K562 (cell line): ENCODE data around the gene UBAC2. TPM values are rescaled to one million over a fixed set of nuclear protein-coding genes. Genes with fewer than 3 reads are reported as not detected.
A peak's percentile ranks its signal among the peaks of the same experiment; 100 is the strongest.

Source experiments
- ATAC-seq: fragments of 200-7000 bp; cut with Tn5 transposase; 3 replicates; pipeline ENCODE4 v1.9.1; 2020; ENCODE audit warnings: moderate library complexity
- BruUV-seq: library from RNA; stranded (reverse); fragments of 400-500 nt; replicated peaks from 2 replicates; lab custom pipeline; 2021; lab: Mats Ljungman, UMichigan
- CTCF ChIA-PET: fragments of 300-600 bp; formaldehyde crosslinking; extraction: SDS; loops from one replicate; lab custom pipeline; 2021; ENCODE audit warnings: low intra/inter-chr PET ratio; lab: Yijun Ruan, JAX
- POLR2A ChIA-PET: fragments of 300-600, 350-650 bp; sonication (Branson Sonifier 250); formaldehyde crosslinking; extraction: SDS; loops from one replicate; lab custom pipeline; 2021; ENCODE audit warnings: antibody characterized with exemption, inconsistent platforms; lab: Yijun Ruan, JAX
- DNase-seq, 4 experiments: peaks; one replicate each; pipeline versions ENCODE4 v3.0.0 to v3.0.0-alpha.2; 2011 to 2018; ENCODE audit warnings: low spot score in 3 of 4, mixed read lengths in 3 of 4; ENCODE audit errors: extremely low read depth in 1 of 4
- FAIRE-seq: peaks from 2 replicates; lab custom pipeline; 2011; peaks lifted over from hg19 to GRCh38; lab: Jason Lieb, UNC
- H2AFZ ChIP-seq: 2 replicates; pipeline ENCODE4 v1.6.0; 2011; ENCODE audit warnings: low read depth, low read length, control low read depth, inconsistent platforms
- H3K27ac ChIP-seq: fragments of 200-600 bp; 3 replicates; pipeline ENCODE4 v1.8.0; 2011; ENCODE audit warnings: low read depth, mild to moderate bottlenecking, control low read depth, inconsistent platforms, low read length, moderate library complexity, mixed read lengths; ENCODE audit errors: extremely low read depth
- H3K27me3 ChIP-seq, 2 experiments: fragments of 300-600 bp in 1 of 2; 2 replicates in 1 of 2; 3 replicates in 1 of 2; pipeline versions ENCODE4 v1.6.0 to v1.8.0; 2011; ENCODE audit warnings: inconsistent platforms in 2 of 2, low read length in 2 of 2, mild to moderate bottlenecking in 1 of 2, mixed read lengths in 1 of 2, moderate library complexity in 1 of 2; ENCODE audit not compliant: control insufficient read depth in 2 of 2, insufficient read depth in 2 of 2
- H3K36me3 ChIP-seq: fragments of 300-600 bp; 3 replicates; pipeline ENCODE4 v1.8.0; 2011; ENCODE audit warnings: mild to moderate bottlenecking, low read length, inconsistent platforms; ENCODE audit not compliant: control insufficient read depth, insufficient read depth
- H3K4me1 ChIP-seq, 2 experiments: fragments of 200-600 bp in 1 of 2; replicated peaks in 1 of 2; 2 replicates in 1 of 2; 3 replicates in 1 of 2; pipeline versions ENCODE4 v1.5.1 to v1.8.0; 2011; ENCODE audit warnings: inconsistent platforms in 2 of 2, low read length in 2 of 2, mild to moderate bottlenecking in 1 of 2, mixed read lengths in 1 of 2, moderate library complexity in 1 of 2; ENCODE audit not compliant: control insufficient read depth in 2 of 2, insufficient read depth in 2 of 2
- H3K4me2 ChIP-seq: 2 replicates; pipeline ENCODE4 v1.6.1; 2011; ENCODE audit warnings: low read length, control low read depth, inconsistent platforms, mixed read lengths; ENCODE audit not compliant: insufficient read depth
- H3K4me3 ChIP-seq: fragments of 200-600 bp; sonication (generic), shearing (Covaris generic); 2 replicates; pipeline ENCODE4 v1.5.1; 2016; ENCODE audit warnings: control low read depth, inconsistent platforms
- H3K79me2 ChIP-seq: fragments of 200-600 bp; 3 replicates; pipeline ENCODE4 v1.8.0; 2011; ENCODE audit warnings: low read length, inconsistent platforms; ENCODE audit not compliant: control insufficient read depth, insufficient read depth
- H3K9ac ChIP-seq, 2 experiments: 2 replicates each; pipeline versions ENCODE4 v1.6.0 to v1.6.1; 2011; ENCODE audit warnings: low read depth in 2 of 2, low read length in 2 of 2, control low read depth in 1 of 2, inconsistent platforms in 1 of 2, mild to moderate bottlenecking in 1 of 2, mixed read lengths in 1 of 2; ENCODE audit not compliant: insufficient read depth in 1 of 2
- H3K9me1 ChIP-seq: one replicate; pipeline ENCODE4 v1.6.0; 2011; ENCODE audit warnings: inconsistent platforms, mild to moderate bottlenecking, low read length, moderate library complexity; ENCODE audit not compliant: control insufficient read depth, insufficient read depth
- H3K9me3 ChIP-seq: replicated peaks from 2 replicates; pipeline ENCODE4 v1.5.1; 2011; ENCODE audit warnings: low read depth, low read length, inconsistent platforms; ENCODE audit not compliant: control insufficient read depth, insufficient read depth
- H4K20me1 ChIP-seq: replicated peaks from 2 replicates; pipeline ENCODE4 v1.6.1; 2011; ENCODE audit warnings: low read length, inconsistent platforms, mixed read lengths; ENCODE audit not compliant: control insufficient read depth, insufficient read depth
- ATF3 ChIP-seq, 2 experiments: fragments of 450-650 bp in 1 of 2; sonication (generic) in 1 of 2; formaldehyde crosslinking in 1 of 2; IDR thresholded peaks in 1 of 2; conservative IDR thresholded peaks in 1 of 2; 2 replicates each; pipeline versions ENCODE4 v1.6.1 to v1.8.1; 2016 to 2023; ENCODE audit warnings: mild to moderate bottlenecking in 2 of 2, moderate library complexity in 2 of 2, inconsistent platforms in 1 of 2, missing genetic modification reagents in 1 of 2
- C11orf30 ChIP-seq: fragments of 450-650 bp; IDR thresholded peaks from 2 replicates; pipeline ENCODE4 v1.6.1; 2016; ENCODE audit warnings: low read depth, mild to moderate bottlenecking
- CBFA2T3 ChIP-seq: fragments of 450-650 bp; IDR thresholded peaks from 2 replicates; pipeline ENCODE4 v1.6.1; 2017
- FOS ChIP-seq: IDR thresholded peaks from 3 replicates; pipeline ENCODE4 v1.6.1; 2011; ENCODE audit not compliant: insufficient read length; ENCODE audit errors: extremely low read depth
- LEF1 ChIP-seq: fragments of 450-650 bp; IDR thresholded peaks from 2 replicates; pipeline ENCODE4 v1.6.1; 2016; ENCODE audit warnings: mild to moderate bottlenecking
- MEIS2 ChIP-seq: fragments of 450-650 bp; IDR thresholded peaks from 2 replicates; pipeline ENCODE4 v1.6.1; 2014; ENCODE audit warnings: mild to moderate bottlenecking; ENCODE audit not compliant: partially characterized antibody
- MNT ChIP-seq, 2 experiments: fragments of 450-650 bp; conservative IDR thresholded peaks; 2 replicates each; pipeline ENCODE4 v1.6.1; 2017; ENCODE audit warnings: mild to moderate bottlenecking in 2 of 2, moderate library complexity in 2 of 2
- NCOA1 ChIP-seq: fragments of 450-650 bp; IDR thresholded peaks from 2 replicates; pipeline ENCODE4 v1.6.1; 2016; ENCODE audit warnings: low read depth
- NCOR1 ChIP-seq: fragments of 450-650 bp; IDR thresholded peaks from 2 replicates; pipeline ENCODE4 v1.6.1; 2016; ENCODE audit warnings: mild to moderate bottlenecking, moderate library complexity
- NFRKB ChIP-seq: fragments of 450-650 bp; IDR thresholded peaks from 2 replicates; pipeline ENCODE4 v1.6.1; 2016; ENCODE audit warnings: low read depth
- STAT5A ChIP-seq: IDR thresholded peaks from 2 replicates; pipeline ENCODE4 v1.6.1; 2012; ENCODE audit warnings: low read length, inconsistent platforms, borderline replicate concordance
- TFE3 ChIP-seq: fragments of 450-650 bp; formaldehyde crosslinking; IDR thresholded peaks from 2 replicates; pipeline ENCODE4 v1.4.0; 2020; ENCODE audit warnings: mild to moderate bottlenecking, mixed read lengths
- ZBTB12 ChIP-seq: fragments of 250-450 bp; sonication (Bioruptor Pico); IDR thresholded peaks from 2 replicates; pipeline ENCODE4 v1.4.0; 2020
- ZNF134 ChIP-seq: fragments of 250-450 bp; sonication (Bioruptor Pico); conservative IDR thresholded peaks from 2 replicates; pipeline ENCODE4 v1.4.0; 2020
- ZNF263 ChIP-seq: sonication (generic); formaldehyde crosslinking; IDR thresholded peaks from 2 replicates; pipeline ENCODE4 v1.8.0; 2022; ENCODE audit warnings: mild to moderate bottlenecking, missing genetic modification reagents, borderline replicate concordance
- ZNF316 ChIP-seq: fragments of 450-650 bp; IDR thresholded peaks from 2 replicates; pipeline ENCODE4 v1.6.1; 2016
- WGBS: fragments of 100-300 bp; shearing (Covaris generic); methylation state at CpG from one replicate; pipeline ENCODE4 v1.1.6; 2016; ENCODE audit warnings: low coverage, mixed read lengths; ENCODE audit not compliant: insufficient coverage; ENCODE audit errors: missing lambda C conversion rate; 5-methylcytosine and 5-hydroxymethylcytosine counted together
- in situ Hi-C: fragments of 300-500 bp; cut with MboI; formaldehyde crosslinking; loops from 4 replicates; pipeline ENCODE4 v1.15.0; 2018; ENCODE audit warnings: inconsistent platforms, mixed read lengths
- intact Hi-C: fragments of 100-400 bp; cut with micrococcal nuclease; formaldehyde crosslinking; loops from 2 replicates; pipeline ENCODE4 v1.14.2; 2022
- polyA plus RNA-seq, 8 experiments: library from polyadenylated mRNA; depleted of rRNA in 4 of 8; stranded (reverse) in 5 of 8; unstranded in 3 of 8; fragments of >200 nt; fragmentation: Nextera tagmentation in 2 of 8; fragmentation: Illumina TruSeq in 1 of 8; extraction: Ambion mirVana in 2 of 8; extraction: Trizol in 1 of 8; gene quantifications; 2 replicates each; pipeline versions ENCODE4 v1.2.1 to v1.2.3, GENCODE V29; 2011 to 2014; ENCODE audit warnings: inconsistent platforms in 1 of 8, missing spikeins in 1 of 8
- total RNA-seq, 7 experiments: library from RNA; depleted of rRNA in 6 of 7; stranded (reverse); fragments of >200 nt in 6 of 7; fragmentation: Illumina TruSeq in 2 of 7; extraction: Trizol in 2 of 7; gene quantifications; 2 replicates each; pipeline versions ENCODE4 v1.2.1 to v1.2.3, GENCODE V29; 2011 to 2021; ENCODE audit warnings: low replicate concordance in 1 of 7

The UBAC2 gene
- total and polyA plus RNA-seq, 9 of the 15 experiments (the other 6 are each of a cell fraction or from before 2014, with no cell fraction given) = 6.0 to 84.1 (median 32.3) TPM

GRCh38 chr13:99357131-99357596, 156.5 kb downstream of the UBAC2 start:
- Histone ChIP-seq H2AFZ (peak overlapping the region; percentile 57; the same call in 1 of the 2 replicates), H3K27ac (peak overlapping the region; percentile 90)
- FAIRE-seq = peak; percentile 80
- TF ChIP-seq MNT (conservative IDR thresholded peaks at IDR 0.05) (peak; percentile 52 to 71; a peak in 2 of 4 replicates), ZNF134 (CRISPR knock-in tag) (no peak), CBFA2T3 (peak; percentile 80), ZNF263 (CRISPR knock-in tag) (no peak), C11orf30 (peak; percentile 67), NFRKB (no peak), MEIS2 (peak; percentile 75), NCOR1 (peak; percentile 43; the same call in 1 of the 2 replicates), ATF3 (IDR thresholded peaks at IDR 0.05) (peak; percentile 77; the same call in 1 of the 2 replicates), ATF3 (CRISPR knock-in tag; conservative IDR thresholded peaks at IDR 0.05) (no peak), ZNF316 (peak; percentile 81), ZBTB12 (no peak), STAT5A (no peak), NCOA1 (no peak), TFE3 (CRISPR knock-in tag) (peak; percentile 71), FOS (peak; percentile 33), LEF1 (peak; percentile 28; the same call in 1 of the 2 replicates)

More at GRCh38 chr13:99357131-99357596, 156.5 kb downstream of the UBAC2 start:
- H3K79me2 ChIP-seq = peaks cover 2% of the 10 kb centered on the region; the same call in 2 of the 3 replicates
- DNase-seq (peak; percentile 32 to 76 (median 52)), ATAC-seq (peak; percentile 86)
- peak overlapping the region; percentile 65 for H3K4me2 ChIP-seq
- peaks cover 4% of the 10 kb centered on the region for H3K9me1 ChIP-seq
- H3K27me3 ChIP-seq = no peaks in the 10 kb centered on the region
- POLR2A ChIA-PET = interaction anchor here (0.8 to 1.3 kb wide), 2 partner anchors 9 to 22 kb away, joined by 3 read pairs; no protein-coding TSS in a partner anchor
- no peak overlapping the region for H3K4me3 ChIP-seq
- WGBS = 5% methylated on average over 8 of the region's 8 CpGs
- in situ Hi-C loops = no loop called here
- H3K9ac ChIP-seq = peak overlapping the region in 1 of 2 experiments; percentile 40; a peak in 2 of 4 replicates
- no TSS peak for BruUV-seq
- peaks cover 8 to 25% of the 10 kb centered on the region in 2 experiments; a peak in 4 of 5 replicates for H3K4me1 ChIP-seq
- no peaks in the 10 kb centered on the region for H3K9me3 ChIP-seq
- intact Hi-C loops = no loop called here
- CTCF ChIA-PET = no interaction called here
- peaks cover 49% of the 10 kb centered on the region; the same call in 2 of the 3 replicates for H3K36me3 ChIP-seq
- no peaks in the 10 kb centered on the region for H4K20me1 ChIP-seq
